GM12801 (cell line): ENCODE data around the gene PABPC3.

Source experiments
- TF ChIP-seq, protein P1 (sequence below): IDR thresholded peaks from one replicate; pipeline ENCODE4 v1.5.1; 2011; ENCODE audit warnings: control low read depth; ENCODE audit not compliant: insufficient read length; ENCODE audit errors: extremely low read depth

Gene PABPC3

GRCh38 chr13:25064396-25064795, 31.5 kb upstream of the PABPC3 start:
- TF ChIP-seq, protein P1, sequence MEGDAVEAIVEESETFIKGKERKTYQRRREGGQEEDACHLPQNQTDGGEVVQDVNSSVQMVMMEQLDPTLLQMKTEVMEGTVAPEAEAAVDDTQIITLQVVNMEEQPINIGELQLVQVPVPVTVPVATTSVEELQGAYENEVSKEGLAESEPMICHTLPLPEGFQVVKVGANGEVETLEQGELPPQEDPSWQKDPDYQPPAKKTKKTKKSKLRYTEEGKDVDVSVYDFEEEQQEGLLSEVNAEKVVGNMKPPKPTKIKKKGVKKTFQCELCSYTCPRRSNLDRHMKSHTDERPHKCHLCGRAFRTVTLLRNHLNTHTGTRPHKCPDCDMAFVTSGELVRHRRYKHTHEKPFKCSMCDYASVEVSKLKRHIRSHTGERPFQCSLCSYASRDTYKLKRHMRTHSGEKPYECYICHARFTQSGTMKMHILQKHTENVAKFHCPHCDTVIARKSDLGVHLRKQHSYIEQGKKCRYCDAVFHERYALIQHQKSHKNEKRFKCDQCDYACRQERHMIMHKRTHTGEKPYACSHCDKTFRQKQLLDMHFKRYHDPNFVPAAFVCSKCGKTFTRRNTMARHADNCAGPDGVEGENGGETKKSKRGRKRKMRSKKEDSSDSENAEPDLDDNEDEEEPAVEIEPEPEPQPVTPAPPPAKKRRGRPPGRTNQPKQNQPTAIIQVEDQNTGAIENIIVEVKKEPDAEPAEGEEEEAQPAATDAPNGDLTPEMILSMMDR = no peak

DNA sequence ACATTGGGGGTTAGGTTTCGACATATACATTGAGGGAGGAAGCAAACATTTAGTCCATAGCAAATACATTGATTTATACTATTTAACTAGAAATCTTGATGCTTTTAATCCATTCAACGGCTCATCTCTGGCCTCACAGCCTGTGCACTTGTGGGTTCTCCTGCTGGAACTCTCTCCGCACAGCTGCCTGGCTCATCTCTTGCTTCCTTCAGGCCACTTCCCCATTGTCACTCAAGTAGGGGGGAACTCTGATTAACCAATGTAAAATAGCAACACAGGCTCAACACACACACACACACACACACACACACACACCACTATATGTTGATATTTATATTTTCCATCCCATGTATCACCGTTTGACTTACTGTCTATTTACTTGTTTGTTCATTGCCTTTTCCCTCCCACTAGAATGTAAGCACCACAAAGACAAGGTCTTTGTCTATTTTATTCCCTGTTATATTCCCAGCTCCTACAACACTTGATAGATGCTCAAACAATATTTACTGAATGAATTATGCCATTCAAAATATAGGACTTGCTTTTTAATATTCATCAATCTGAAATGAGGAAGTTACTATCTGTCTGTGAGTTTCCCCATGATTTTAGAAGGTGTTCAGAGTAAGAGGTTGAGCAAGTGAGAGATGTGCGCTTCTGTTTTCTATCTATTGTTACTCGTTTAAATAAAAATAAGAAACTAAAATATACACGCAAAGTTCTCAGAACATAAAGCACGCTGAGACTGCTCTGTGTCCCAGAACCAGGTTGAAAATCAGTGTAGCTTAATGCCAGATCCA, 29.8 kb upstream of the PABPC3 start:
- TF ChIP-seq, protein P1 = no peak

DNA sequence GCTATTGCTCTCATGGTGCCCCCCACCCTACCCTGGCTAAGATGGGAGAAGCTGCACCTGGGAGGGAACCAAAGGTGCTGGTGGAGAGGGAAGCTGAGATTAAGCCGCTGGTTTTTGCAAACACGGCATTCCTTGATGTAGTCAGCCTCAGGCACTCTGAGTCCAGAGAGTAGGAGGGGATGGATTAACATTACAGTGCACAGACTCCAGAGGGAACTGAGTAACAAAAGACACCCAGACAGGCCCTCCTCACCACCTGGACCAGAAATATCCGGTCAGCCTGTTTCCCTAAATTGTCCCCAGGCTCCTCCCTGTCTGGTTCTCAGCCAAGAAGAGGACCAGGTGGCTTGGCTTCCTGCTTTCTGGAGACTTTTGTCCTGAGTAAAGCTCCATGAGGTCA, 28.9 kb upstream of the PABPC3 start:
- TF ChIP-seq, protein P1 = no peak

GRCh38 chr13:25068810-25069209, 27.1 kb upstream of the PABPC3 start:
- TF ChIP-seq, protein P1 = no peak

DNA sequence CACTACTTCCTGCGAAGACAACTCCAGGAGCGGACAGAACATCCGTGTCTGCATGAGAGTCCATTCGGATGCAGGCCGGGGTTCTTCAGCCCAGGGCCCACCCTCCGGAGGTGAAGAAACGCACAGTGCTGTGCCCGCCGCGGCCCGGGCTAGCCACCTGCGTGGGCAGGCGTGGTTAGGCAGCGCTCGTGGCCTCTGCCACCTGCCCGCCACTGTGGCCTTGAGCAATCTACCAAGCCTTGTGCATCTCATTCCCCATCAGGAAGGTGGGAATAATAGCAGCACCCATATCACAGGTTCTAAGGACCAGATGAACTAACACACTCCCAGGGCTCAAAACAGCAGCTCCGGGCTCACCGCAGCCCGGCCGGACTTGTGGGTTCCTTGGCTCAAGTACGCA, 26.7 kb upstream of the PABPC3 start:
- TF ChIP-seq, protein P1 = no peak

DNA sequence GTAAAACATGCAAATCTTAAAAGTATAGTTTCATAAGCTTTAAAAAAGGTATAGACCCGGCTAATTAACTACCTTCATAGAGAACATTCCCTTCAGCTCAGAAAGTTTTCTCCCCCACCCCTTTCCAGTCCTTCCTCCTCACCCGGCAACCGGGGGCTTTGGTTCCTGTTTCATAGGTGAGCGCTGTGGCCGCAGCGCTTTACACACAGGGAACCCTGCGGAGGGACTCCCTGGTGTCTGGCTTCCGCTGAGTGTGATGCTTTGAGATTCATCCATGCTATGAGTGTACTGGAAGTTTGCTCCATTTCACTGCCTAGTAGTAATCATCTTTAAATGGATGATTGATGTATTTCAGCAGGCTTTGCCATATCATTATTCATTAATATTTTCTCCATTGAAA, 26.0 kb upstream of the PABPC3 start:
- TF ChIP-seq, protein P1 = no peak

- TF ChIP-seq, protein P1 = no peak
Observed at GRCh38 chr13:25080773-25081172, 15.2 kb upstream of the PABPC3 start.

- TF ChIP-seq, protein P1 = no peak
Observed at GRCh38 chr13:25084096-25084495, 11.8 kb upstream of the PABPC3 start.
